Hair follicular keratinocyte (primary cell): ENCODE data around the gene FBL. TPM values are rescaled to one million over a fixed set of nuclear protein-coding genes. Genes with fewer than 3 reads are reported as not detected.

Experiments
- total RNA-seq: library from RNA; depleted of rRNA; stranded (reverse); fragments of >200 nt; gene quantifications from 2 replicates; pipeline ENCODE4 v1.2.3, GENCODE V29; 2015

The FBL gene
- total RNA-seq, result 124 and 255 TPM in 2 replicates

DNA sequence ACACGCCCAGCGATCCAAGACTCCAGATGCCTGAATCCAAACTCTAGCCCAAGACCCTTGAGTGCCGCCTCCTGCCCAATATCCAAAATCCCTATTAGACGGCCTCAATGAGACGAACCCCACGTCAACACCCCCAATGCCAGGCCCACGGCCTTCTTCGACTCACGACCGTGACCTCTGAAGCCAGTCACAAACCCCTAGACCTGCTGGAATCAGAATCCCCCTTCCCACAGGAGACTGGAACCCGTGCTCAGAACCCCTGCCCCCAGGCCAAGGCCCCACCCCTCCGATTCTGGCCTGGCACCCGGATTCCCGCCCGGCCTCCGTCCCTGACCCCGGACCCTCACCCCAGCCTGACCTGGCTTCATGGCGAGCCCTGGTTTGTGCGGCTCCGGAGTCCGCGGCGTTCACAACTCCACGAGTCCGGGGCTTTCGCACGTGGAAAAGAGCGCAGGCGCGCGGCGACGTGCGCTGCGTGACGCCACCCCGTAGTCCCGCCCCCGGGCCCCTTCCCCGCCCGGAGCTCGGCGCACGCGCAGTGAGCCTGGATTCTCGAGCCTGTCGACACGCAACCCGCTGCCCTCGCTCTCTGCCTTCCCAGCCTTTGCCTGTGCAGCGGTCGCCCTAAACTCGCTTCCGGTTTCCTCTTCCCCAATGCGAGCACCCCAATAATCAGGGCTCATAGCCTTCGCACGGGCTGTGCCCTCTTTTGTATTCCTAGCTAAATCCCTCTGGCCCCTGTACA lies at the start of gene FBL:
TSS of gene FBL (minus strand) at position 447 of the 745 bp plus-strand sequence. CDS start at position 368, 79 bp downstream.

GRCh38 chr19:39833464-39834286 lies 12.5 kb downstream of the FBL start, which contains the start of gene DYRK1B:
Gene DYRK1B, minus strand, starts transcription at chr19:39834162. Its CDS starts 2,295 bp downstream, at chr19:39831867.

Other genes with a start within 250 kb of the FBL start
- not detected in 2 replicates for gene LGALS13, start 243.9 kb downstream of the FBL start, total RNA-seq
- not detected in 2 replicates for gene LGALS16, start 190.5 kb downstream of the FBL start, total RNA-seq
- gene LGALS14, start 141.9 kb downstream of the FBL start, total RNA-seq, result not detected in 2 replicates
- gene CLC, start 108.3 kb downstream of the FBL start, total RNA-seq, result not detected in 2 replicates
- not detected in 2 replicates for gene LEUTX, start 67.5 kb downstream of the FBL start, total RNA-seq
- 6.2 and 9.4 TPM in 2 replicates for gene DYRK1B, start 12.2 kb downstream of the FBL start, total RNA-seq
- under 0.01 TPM in 1 of 2 replicates, not detected in the other for gene FCGBP, start 88.3 kb upstream of the FBL start, total RNA-seq
- 102 and 157 TPM in 2 replicates for gene PSMC4, start 124.8 kb upstream of the FBL start, total RNA-seq
- gene ZNF546, start 150.7 kb upstream of the FBL start, total RNA-seq, result 0.68 and 0.78 TPM in 2 replicates
- gene ZNF780B, start 209.9 kb upstream of the FBL start, total RNA-seq, result 2.2 and 2.8 TPM in 2 replicates
- 5.7 and 13.5 TPM in 2 replicates for gene ZNF780A, start 244.6 kb upstream of the FBL start, total RNA-seq